GM23338 (cell line): ENCODE data around the gene CHRDL1. TPM values are rescaled to one million over a fixed set of nuclear protein-coding genes. Genes with fewer than 3 reads are reported as not detected.

ENCODE experiments used
- ATAC-seq: fragments of 200-7000 bp; cut with Tn5 transposase; 3 replicates; pipeline ENCODE4 v1.9.1; 2020
- DNase-seq: peaks from one replicate; pipeline ENCODE4 v3.0.0-alpha.2; 2015; ENCODE audit warnings: low spot score
- H2AFZ ChIP-seq: fragments of 200-600 bp; sonication (generic); 2 replicates; pipeline ENCODE4 v1.8.0; 2016; ENCODE audit warnings: antibody characterized with exemption, mild to moderate bottlenecking, moderate library complexity
- H3F3A ChIP-seq: fragments of 200-600 bp; sonication (generic); replicated peaks from 2 replicates; pipeline ENCODE4 v1.8.0; 2017; ENCODE audit warnings: antibody characterized with exemption, mixed run types, low read depth
- H3K27ac ChIP-seq: fragments of 200-600 bp; sonication (generic); 2 replicates; pipeline ENCODE4 v1.6.1; 2016; ENCODE audit warnings: low read depth
- H3K27me3 ChIP-seq: fragments of 200-600 bp; sonication (generic); 2 replicates; pipeline ENCODE4 v1.8.0; 2016; ENCODE audit warnings: mild to moderate bottlenecking, mixed run types, moderate library complexity; ENCODE audit not compliant: insufficient read depth
- H3K36me3 ChIP-seq: fragments of 200-600 bp; sonication (generic); 2 replicates; pipeline ENCODE4 v1.8.0; 2016; ENCODE audit warnings: mild to moderate bottlenecking; ENCODE audit not compliant: insufficient read depth
- H3K4me1 ChIP-seq: fragments of 200-600 bp; sonication (generic); 2 replicates; pipeline ENCODE4 v1.8.0; 2016; ENCODE audit warnings: mild to moderate bottlenecking, moderate library complexity; ENCODE audit not compliant: insufficient read depth
- H3K4me2 ChIP-seq: fragments of 200-600 bp; sonication (generic); 2 replicates; pipeline ENCODE4 v1.7.1; 2017; ENCODE audit warnings: mixed run types
- H3K4me3 ChIP-seq: fragments of 200-600 bp; sonication (generic); 2 replicates; pipeline ENCODE4 v1.6.1; 2016; ENCODE audit warnings: mixed run types
- H3K79me2 ChIP-seq: fragments of 200-600 bp; sonication (generic); replicated peaks from 2 replicates; pipeline ENCODE4 v1.8.0; 2017; ENCODE audit warnings: mild to moderate bottlenecking; ENCODE audit not compliant: insufficient read depth
- H3K9me2 ChIP-seq: fragments of 200-600 bp; sonication (generic); 2 replicates; pipeline ENCODE4 v1.8.0; 2017; ENCODE audit not compliant: insufficient read depth
- H4K20me1 ChIP-seq: fragments of 200-600 bp; sonication (generic); replicated peaks from 2 replicates; pipeline ENCODE4 v1.8.0; 2017; ENCODE audit warnings: mild to moderate bottlenecking; ENCODE audit not compliant: insufficient read depth
- H3K27ac Mint-ChIP-seq: 2 replicates; pipeline ENCODE4 v1.8.0; 2020; ENCODE audit warnings: inconsistent platforms, mild to moderate bottlenecking, moderate library complexity, mixed read lengths
- H3K27me3 Mint-ChIP-seq: 3 replicates; pipeline ENCODE4 v1.8.0; 2022; ENCODE audit warnings: low read depth, mild to moderate bottlenecking, moderate library complexity, mixed read lengths, inconsistent platforms; ENCODE audit not compliant: insufficient read depth, poor library complexity
- H3K36me3 Mint-ChIP-seq: 3 replicates; pipeline ENCODE4 v1.8.0; 2021; ENCODE audit warnings: low read depth, mild to moderate bottlenecking, inconsistent platforms, moderate library complexity, mixed read lengths
- H3K4me1 Mint-ChIP-seq: 3 replicates; pipeline ENCODE4 v1.8.0; 2020; ENCODE audit warnings: mild to moderate bottlenecking, inconsistent platforms, mixed read lengths
- H3K4me3 Mint-ChIP-seq: 3 replicates; pipeline ENCODE4 v1.8.0; 2021; ENCODE audit warnings: moderate library complexity, mild to moderate bottlenecking, inconsistent platforms, mixed read lengths
- H3K9me3 Mint-ChIP-seq: 3 replicates; pipeline ENCODE4 v1.8.0; 2020; ENCODE audit warnings: moderate library complexity, mild to moderate bottlenecking, inconsistent platforms, mixed read lengths
- CREB1 ChIP-seq: fragments of 250-450 bp; sonication (Bioruptor Pico); IDR thresholded peaks from 2 replicates; pipeline ENCODE4 v1.5.0; 2020; ENCODE audit warnings: low read depth, mild to moderate bottlenecking, moderate library complexity
- CTCF ChIP-seq, 2 experiments: fragments of 200-600 bp in 1 of 2; sonication (generic) in 1 of 2; conservative IDR thresholded peaks; 2 replicates each; pipeline versions ENCODE4 v1.5.1 to v1.6.1; 2016 to 2017; ENCODE audit warnings: antibody characterized with exemption in 2 of 2, low read depth in 2 of 2, mild to moderate bottlenecking in 2 of 2, moderate library complexity in 1 of 2
- ETS1 ChIP-seq: IDR thresholded peaks from 2 replicates; pipeline ENCODE4 v1.6.1; 2016; ENCODE audit warnings: antibody characterized with exemption
- EZH2phosphoT487 ChIP-seq: fragments of 200-600 bp; sonication (generic); IDR thresholded peaks from one replicate; pipeline ENCODE4 v1.8.1; 2018; ENCODE audit warnings: antibody characterized with exemption; ENCODE audit not compliant: unreplicated experiment
- JUNB ChIP-seq: IDR thresholded peaks from one replicate; pipeline ENCODE4 v1.6.1; 2016; ENCODE audit warnings: antibody characterized with exemption; ENCODE audit not compliant: unreplicated experiment
- NANOG ChIP-seq: IDR thresholded peaks from 2 replicates; pipeline ENCODE4 v1.6.1; 2016; ENCODE audit warnings: antibody characterized with exemption, borderline replicate concordance
- POLR2AphosphoS5 ChIP-seq: IDR thresholded peaks from 2 replicates; pipeline ENCODE4 v1.6.1; 2016; ENCODE audit warnings: antibody characterized with exemption, low read depth
- REST ChIP-seq: IDR thresholded peaks from one replicate; pipeline ENCODE4 v1.6.1; 2018; ENCODE audit warnings: antibody characterized with exemption; ENCODE audit not compliant: unreplicated experiment
- STAT1 ChIP-seq: IDR thresholded peaks from one replicate; pipeline ENCODE4 v1.6.1; 2016; ENCODE audit warnings: antibody characterized with exemption; ENCODE audit not compliant: unreplicated experiment
- ZNF114 ChIP-seq: fragments of 250-450 bp; sonication (Bioruptor Pico); IDR thresholded peaks from 2 replicates; pipeline ENCODE4 v1.5.0; 2020; ENCODE audit warnings: mild to moderate bottlenecking, moderate library complexity
- ZNF331 ChIP-seq: fragments of 250-450 bp; sonication (Bioruptor Pico); IDR thresholded peaks from 2 replicates; pipeline ENCODE4 v1.5.0; 2020; ENCODE audit warnings: low read depth, mild to moderate bottlenecking, moderate library complexity
- ZNF462 ChIP-seq: fragments of 250-450 bp; sonication (Bioruptor Pico); IDR thresholded peaks from 2 replicates; pipeline ENCODE4 v1.5.0; 2020; ENCODE audit warnings: mild to moderate bottlenecking, moderate library complexity
- polyA plus RNA-seq: library from polyadenylated mRNA; unstranded; fragments of >200 nt; fragmentation: Nextera tagmentation; extraction: Ambion mirVana; gene quantifications from 2 replicates; pipeline ENCODE4 v1.2.1, GENCODE V29; 2016
- total RNA-seq: library from RNA; depleted of rRNA; stranded (reverse); fragments of >200 nt; shearing (Covaris generic); gene quantifications from 2 replicates; pipeline ENCODE4 v1.2.3, GENCODE V29; 2014

CHRDL1 gene
- total and polyA plus RNA-seq, 2 experiments from 2014 or later = 3.6 to 9.8 TPM

GRCh38 chrX:110669572-110669971 lies 126.0 kb downstream of the CHRDL1 start:
- no peak for ATAC-seq
- peaks cover 4% of the 10 kb centered on the region; the same call in 1 of the 3 replicates for H3K36me3 Mint-ChIP-seq
- Histone ChIP-seq H3K4me1 (peaks cover 11% of the 10 kb centered on the region; the same call in 1 of the 2 replicates), H3F3A (no peaks in the 10 kb centered on the region), H3K27me3 (no peaks in the 10 kb centered on the region), H3K27ac (no peak overlapping the region), H3K36me3 (no peaks in the 10 kb centered on the region), H3K4me3 (no peak overlapping the region), H3K9me2 (no peaks in the 10 kb centered on the region), H3K79me2 (no peaks in the 10 kb centered on the region), H3K4me2 (no peak overlapping the region), H2AFZ (no peak overlapping the region), H4K20me1 (no peaks in the 10 kb centered on the region)
- no peaks in the 10 kb centered on the region; the same call in 2 of the 3 replicates for H3K9me3 Mint-ChIP-seq
- no peak for DNase-seq
- TF ChIP-seq JUNB (no peak), EZH2phosphoT487 (no peak), CREB1 (CRISPR knock-in tag) (no peak), POLR2AphosphoS5 (no peak), STAT1 (no peak), ZNF114 (CRISPR knock-in tag) (no peak), ZNF462 (no peak), CTCF (conservative IDR thresholded peaks at IDR 0.05; ENCODE audit: low read depth in 2 of 2) (no peak), REST (no peak), ZNF331 (no peak), NANOG (no peak), ETS1 (no peak)
- H3K27me3 Mint-ChIP-seq = peaks cover 5% of the 10 kb centered on the region
- H3K4me3 Mint-ChIP-seq = no peak overlapping the region
- no peak overlapping the region for H3K27ac Mint-ChIP-seq
- peaks cover 14% of the 10 kb centered on the region for H3K4me1 Mint-ChIP-seq
